Chondrocyte (in vitro differentiated cells): ENCODE results near the gene SMG6. TPM values are rescaled to one million over a fixed set of nuclear protein-coding genes. Genes with fewer than 3 reads are reported as not detected.

Experiments used
- DNase-seq: peaks from one replicate; pipeline ENCODE4 v3.0.0; 2021; ENCODE audit warnings: mixed read lengths, low spot score
- H3K27ac Mint-ChIP-seq: one replicate; pipeline ENCODE4 v1.8.0; 2021; ENCODE audit warnings: mild to moderate bottlenecking, moderate library complexity, mixed read lengths; ENCODE audit not compliant: unreplicated experiment
- H3K27me3 Mint-ChIP-seq: 2 replicates; pipeline ENCODE4 v1.8.0; 2021; ENCODE audit warnings: low read depth, mixed read lengths
- H3K36me3 Mint-ChIP-seq: 2 replicates; pipeline ENCODE4 v1.8.0; 2021; ENCODE audit warnings: low read depth, mixed read lengths
- H3K4me1 Mint-ChIP-seq: 2 replicates; pipeline ENCODE4 v1.8.0; 2021; ENCODE audit warnings: low read depth, mild to moderate bottlenecking, mixed read lengths
- H3K4me3 Mint-ChIP-seq: one replicate; pipeline ENCODE4 v1.8.0; 2021; ENCODE audit warnings: mild to moderate bottlenecking, moderate library complexity, mixed read lengths; ENCODE audit not compliant: unreplicated experiment
- H3K9me3 Mint-ChIP-seq: 2 replicates; pipeline ENCODE4 v1.8.0; 2021; ENCODE audit warnings: low read depth, mixed read lengths
- total RNA-seq: library from RNA; stranded (reverse); gene quantifications from 3 replicates; pipeline ENCODE4 v1.2.1, GENCODE V29; 2021
- TF ChIP-seq, protein P1 (sequence below): fragments of 200-600 bp; sonication (generic); IDR thresholded peaks from 2 replicates; pipeline ENCODE4 v1.5.0; 2021; ENCODE audit warnings: antibody characterized with exemption, mild to moderate bottlenecking, moderate library complexity

The SMG6 gene
- total RNA-seq, 1 donor from 2014 or later: 33.6 TPM

DNA sequence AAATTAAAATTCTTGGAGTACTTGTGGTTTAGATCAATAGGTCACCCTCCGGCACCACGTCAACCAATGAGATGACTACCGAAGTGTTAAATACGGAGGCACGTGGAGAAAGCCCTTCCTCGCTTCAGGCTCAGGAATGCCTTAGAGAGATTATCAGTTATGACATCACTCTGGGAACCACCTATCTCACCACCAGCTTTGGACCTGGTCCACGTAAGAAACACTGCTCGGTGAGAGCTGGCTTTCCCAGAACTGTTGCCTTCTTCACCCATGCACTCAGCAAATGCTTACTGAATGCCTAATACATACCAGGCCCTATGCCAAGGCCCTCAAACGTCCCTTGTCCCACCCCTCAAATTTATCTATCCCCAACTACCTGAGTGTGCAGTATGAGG lies 71.3 kb downstream of the SMG6 start:
- Mint-ChIP-seq H3K27ac (peak overlapping the region; percentile 23), H3K36me3 (peaks cover 5% of the 10 kb centered on the region), H3K4me3 (no peak overlapping the region), H3K4me1 (peaks cover 43% of the 10 kb centered on the region), H3K27me3 (no peaks in the 10 kb centered on the region), H3K9me3 (no peaks in the 10 kb centered on the region)
- TF ChIP-seq, protein P1, sequence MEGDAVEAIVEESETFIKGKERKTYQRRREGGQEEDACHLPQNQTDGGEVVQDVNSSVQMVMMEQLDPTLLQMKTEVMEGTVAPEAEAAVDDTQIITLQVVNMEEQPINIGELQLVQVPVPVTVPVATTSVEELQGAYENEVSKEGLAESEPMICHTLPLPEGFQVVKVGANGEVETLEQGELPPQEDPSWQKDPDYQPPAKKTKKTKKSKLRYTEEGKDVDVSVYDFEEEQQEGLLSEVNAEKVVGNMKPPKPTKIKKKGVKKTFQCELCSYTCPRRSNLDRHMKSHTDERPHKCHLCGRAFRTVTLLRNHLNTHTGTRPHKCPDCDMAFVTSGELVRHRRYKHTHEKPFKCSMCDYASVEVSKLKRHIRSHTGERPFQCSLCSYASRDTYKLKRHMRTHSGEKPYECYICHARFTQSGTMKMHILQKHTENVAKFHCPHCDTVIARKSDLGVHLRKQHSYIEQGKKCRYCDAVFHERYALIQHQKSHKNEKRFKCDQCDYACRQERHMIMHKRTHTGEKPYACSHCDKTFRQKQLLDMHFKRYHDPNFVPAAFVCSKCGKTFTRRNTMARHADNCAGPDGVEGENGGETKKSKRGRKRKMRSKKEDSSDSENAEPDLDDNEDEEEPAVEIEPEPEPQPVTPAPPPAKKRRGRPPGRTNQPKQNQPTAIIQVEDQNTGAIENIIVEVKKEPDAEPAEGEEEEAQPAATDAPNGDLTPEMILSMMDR: no peak
- DNase-seq: no peak

DNA sequence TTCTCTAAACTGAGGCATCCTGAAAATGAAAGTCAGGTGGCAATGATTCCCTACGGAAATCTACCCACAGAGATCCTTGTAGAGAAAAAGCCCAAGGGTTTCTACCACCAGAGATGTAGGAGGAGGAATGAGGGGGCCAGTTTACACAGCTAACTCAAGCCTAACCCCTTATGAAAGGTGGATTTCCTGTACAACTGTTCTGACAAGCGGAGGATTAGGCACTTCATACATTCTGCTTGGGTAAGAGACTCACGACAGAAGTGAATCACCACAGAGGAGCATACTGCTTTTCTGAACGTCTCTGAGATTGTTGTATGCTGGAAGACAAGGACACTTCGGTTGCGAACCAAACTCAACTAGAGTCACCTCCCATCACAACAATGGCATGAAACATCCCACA lies 72.7 kb downstream of the SMG6 start:
- H3K4me1 Mint-ChIP-seq: peaks cover 38% of the 10 kb centered on the region
- H3K4me3 Mint-ChIP-seq: no peak overlapping the region
- no peak overlapping the region for H3K27ac Mint-ChIP-seq
- no peak for DNase-seq
- TF ChIP-seq, protein P1: no peak
- no peaks in the 10 kb centered on the region for H3K27me3 Mint-ChIP-seq
- no peaks in the 10 kb centered on the region for H3K9me3 Mint-ChIP-seq
- peaks cover 5% of the 10 kb centered on the region for H3K36me3 Mint-ChIP-seq

DNA sequence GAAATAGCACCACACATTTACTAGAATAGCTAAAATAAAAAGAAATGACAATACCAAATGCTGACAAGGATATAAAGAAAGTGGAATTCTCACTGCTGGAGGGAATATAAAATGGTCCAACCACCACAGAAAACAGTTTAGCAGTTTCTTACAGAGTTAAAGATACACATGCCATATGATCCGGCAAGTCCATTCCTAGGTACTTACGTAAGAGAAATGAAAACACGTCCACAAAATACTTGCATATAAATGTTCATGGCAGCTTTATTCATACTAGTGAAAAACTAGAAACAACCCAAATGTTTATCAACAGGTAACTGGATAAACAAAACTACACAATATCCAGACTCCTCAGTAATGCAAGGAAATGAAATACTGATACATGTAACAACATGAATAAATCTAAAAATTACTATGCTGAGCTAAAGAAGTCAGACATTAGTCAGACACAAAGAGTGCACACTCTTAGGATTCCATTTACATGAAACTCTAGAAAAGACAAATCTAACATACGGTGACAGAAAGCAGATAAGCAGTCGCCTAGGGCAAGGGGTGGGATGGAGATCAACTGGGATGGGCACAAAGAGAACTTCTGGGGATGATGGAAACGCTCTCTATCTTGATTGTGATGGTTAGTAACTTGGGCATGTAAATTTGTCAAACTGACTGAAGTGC lies 76.4 kb downstream of the SMG6 start:
- Mint-ChIP-seq H3K9me3 (no peaks in the 10 kb centered on the region), H3K36me3 (peaks cover 9% of the 10 kb centered on the region), H3K27me3 (no peaks in the 10 kb centered on the region), H3K4me1 (peaks cover 31% of the 10 kb centered on the region), H3K4me3 (no peak overlapping the region), H3K27ac (no peak overlapping the region)
- TF ChIP-seq, protein P1: no peak
- no peak for DNase-seq

DNA sequence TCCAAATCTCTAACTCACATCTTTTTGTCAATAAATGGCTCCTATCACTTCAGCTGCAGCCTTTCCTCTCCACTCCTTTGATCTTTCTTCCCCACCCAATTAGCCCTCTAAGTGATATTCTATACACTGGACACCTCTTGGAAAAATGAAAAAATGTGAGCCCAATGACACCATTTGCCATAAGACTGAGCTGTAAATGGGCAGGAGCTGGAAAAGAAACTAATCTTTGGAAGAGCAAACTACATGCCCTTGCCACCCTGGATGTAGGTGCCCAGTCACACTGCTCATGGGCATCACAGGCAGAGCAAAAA lies 80.0 kb downstream of the SMG6 start:
- Mint-ChIP-seq H3K4me1 (peaks cover 23% of the 10 kb centered on the region), H3K4me3 (no peak overlapping the region), H3K9me3 (no peaks in the 10 kb centered on the region), H3K27me3 (no peaks in the 10 kb centered on the region), H3K36me3 (peaks cover 10% of the 10 kb centered on the region), H3K27ac (no peak overlapping the region)
- DNase-seq: no peak
- TF ChIP-seq, protein P1: no peak

DNA sequence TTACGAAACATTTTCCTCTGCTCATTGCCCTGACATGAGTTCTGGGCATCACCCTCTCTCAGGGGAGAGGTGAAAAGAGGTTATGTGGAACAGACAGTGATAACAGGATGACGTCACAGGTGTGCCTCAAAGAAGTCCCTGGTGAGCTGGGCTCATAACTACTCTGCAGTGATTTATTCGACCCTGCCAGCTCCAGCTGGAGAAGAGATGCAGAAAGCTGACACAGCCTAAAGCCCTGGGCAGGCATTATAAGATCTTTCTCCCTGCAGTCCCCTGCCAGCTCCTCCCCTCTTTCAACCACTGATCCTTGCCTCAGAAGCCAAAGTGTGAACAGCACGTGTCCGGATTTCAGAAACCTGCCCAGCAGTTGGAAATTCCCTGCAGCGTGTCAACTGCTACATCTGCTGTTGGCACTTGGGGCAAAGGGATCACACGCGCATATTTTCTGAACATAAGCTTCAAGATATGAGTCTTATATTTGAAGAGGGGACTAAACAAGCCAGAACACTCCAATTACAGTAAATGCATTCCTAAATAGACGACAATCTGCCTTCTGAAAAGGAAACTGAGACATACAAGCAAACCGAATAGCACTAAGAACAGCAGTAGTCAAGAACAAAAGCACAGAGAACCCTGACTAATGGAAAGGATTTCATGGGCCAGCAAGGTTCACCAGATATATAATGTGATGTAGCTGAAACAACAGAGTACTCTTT lies 80.5 kb downstream of the SMG6 start:
- peaks cover 10% of the 10 kb centered on the region for H3K36me3 Mint-ChIP-seq
- no peaks in the 10 kb centered on the region for H3K9me3 Mint-ChIP-seq
- TF ChIP-seq, protein P1: no peak
- DNase-seq: no peak
- peaks cover 23% of the 10 kb centered on the region for H3K4me1 Mint-ChIP-seq
- peak overlapping the region; percentile 10 for H3K27ac Mint-ChIP-seq
- no peak overlapping the region for H3K4me3 Mint-ChIP-seq
- no peaks in the 10 kb centered on the region for H3K27me3 Mint-ChIP-seq
